Naive thymus-derived CD8-positive, alpha-beta T cell (primary cell): ENCODE results near the gene PGM1. TPM values are rescaled to one million over a fixed set of nuclear protein-coding genes. Genes with fewer than 3 reads are reported as not detected.
A peak's percentile ranks its signal among the peaks of the same experiment; 100 is the strongest.

ENCODE experiments used
- ATAC-seq, 2 donors: fragments of 150-1000 bp; cut with Tn5 transposase in 1 of 2; sonication (Bioruptor Pico), chemical (Tn5 transposase) in 1 of 2; 1 replicate in 1 of 2; 2 replicates in 1 of 2; pipeline ENCODE4 v1.10.0; 2021; ENCODE audit warnings: mild to moderate bottlenecking in 2 of 2, moderate library complexity in 2 of 2
- POLR2A ChIA-PET: fragments of 350-600 bp; sonication (Branson Sonifier 250); formaldehyde crosslinking; loops from one replicate; lab custom pipeline; 2021; ENCODE audit warnings: antibody characterized with exemption; lab: Charles Lee
- DNase-seq, 10 donors: peaks; one replicate each; pipeline versions ENCODE4 v3.0.0 to v3.0.0-alpha.2; 2020 to 2022
- H3K27ac Mint-ChIP-seq, 10 donors: one replicate each; pipeline ENCODE4 v1.8.0; 2020 to 2022; ENCODE audit warnings: mild to moderate bottlenecking in 10 of 10, mixed read lengths in 10 of 10, moderate library complexity in 4 of 10, inconsistent platforms in 1 of 10
- H3K27me3 Mint-ChIP-seq, 5 donors: one replicate each; pipeline ENCODE4 v1.8.0; 2021 to 2022; ENCODE audit warnings: mixed read lengths in 5 of 5
- H3K36me3 Mint-ChIP-seq, 3 donors: one replicate each; pipeline ENCODE4 v1.8.0; 2020 to 2022; ENCODE audit warnings: mixed read lengths in 3 of 3, mild to moderate bottlenecking in 2 of 3, inconsistent platforms in 1 of 3
- H3K4me1 Mint-ChIP-seq, 4 donors: one replicate each; pipeline ENCODE4 v1.8.0; 2021 to 2022; ENCODE audit warnings: mixed read lengths in 4 of 4
- H3K4me3 Mint-ChIP-seq, 10 donors: one replicate each; pipeline ENCODE4 v1.8.0; 2020 to 2022; ENCODE audit warnings: mild to moderate bottlenecking in 10 of 10, mixed read lengths in 10 of 10, moderate library complexity in 6 of 10, inconsistent platforms in 1 of 10
- H3K9me3 Mint-ChIP-seq, 9 donors: one replicate each; pipeline ENCODE4 v1.8.0; 2020 to 2022; ENCODE audit warnings: mixed read lengths in 9 of 9, mild to moderate bottlenecking in 3 of 9, inconsistent platforms in 1 of 9, moderate library complexity in 1 of 9
- polyA plus RNA-seq, 3 donors: library from polyadenylated mRNA; unstranded; fragments of 300-500 nt; fragmentation: Illumina TruSeq; gene quantifications; one replicate each; pipeline ENCODE4 v1.2.3, GENCODE V29; 2021
- total RNA-seq, 8 experiments: library from RNA in 2 of 8; stranded (reverse) in 2 of 8; gene quantifications; one replicate each; pipeline ENCODE4 v1.2.3 and lab custom pipeline; 2021 to 2026

PGM1 gene
- total and polyA plus RNA-seq, 5 experiments from 2014 or later, result 15.7 to 35.9 (median 30.4) TPM

GRCh38 chr1:63638471-63638870 lies 45.3 kb downstream of the PGM1 start:
- ATAC-seq, result no peak
- peaks cover 8 to 92% (median 64%) of the 10 kb centered on the region in 3 donors for H3K36me3 Mint-ChIP-seq
- H3K27ac Mint-ChIP-seq, result peak overlapping the region in 1 of 10 donors; percentile 35
- POLR2A ChIA-PET, result no interaction called here
- H3K4me3 Mint-ChIP-seq, result no peak overlapping the region
- peaks cover 0 to 9% (median under 1%) of the 10 kb centered on the region in 4 donors for H3K4me1 Mint-ChIP-seq
- H3K9me3 Mint-ChIP-seq, result no peaks in the 10 kb centered on the region
- DNase-seq, result no peak
- no peaks in the 10 kb centered on the region for H3K27me3 Mint-ChIP-seq

GRCh38 chr1:63638875-63639274 lies 45.7 kb downstream of the PGM1 start:
- peak overlapping the region in 1 of 10 donors; percentile 35 for H3K27ac Mint-ChIP-seq
- H3K4me3 Mint-ChIP-seq, result no peak overlapping the region
- no peak for DNase-seq
- no peaks in the 10 kb centered on the region for H3K27me3 Mint-ChIP-seq
- H3K4me1 Mint-ChIP-seq, result peaks cover 0 to 10% (median under 1%) of the 10 kb centered on the region in 4 donors
- no peaks in the 10 kb centered on the region for H3K9me3 Mint-ChIP-seq
- POLR2A ChIA-PET, result no interaction called here
- peaks cover 8 to 93% (median 67%) of the 10 kb centered on the region in 3 donors for H3K36me3 Mint-ChIP-seq
- ATAC-seq, result no peak

GRCh38 chr1:63640633-63641567 lies 47.7 kb downstream of the PGM1 start:
- no peak for DNase-seq
- ATAC-seq, result no peak
- Mint-ChIP-seq H3K27ac (no peak overlapping the region), H3K36me3 (peaks cover 8 to 81% (median 54%) of the 10 kb centered on the region in 3 donors), H3K4me1 (peaks cover 0 to 7% (median under 1%) of the 10 kb centered on the region in 4 donors), H3K27me3 (no peaks in the 10 kb centered on the region), H3K4me3 (no peak overlapping the region), H3K9me3 (no peaks in the 10 kb centered on the region)
- POLR2A ChIA-PET, result no interaction called here

- Mint-ChIP-seq H3K27ac (no peak overlapping the region), H3K4me3 (no peak overlapping the region), H3K4me1 (peaks cover 0 to 7% (median 0%) of the 10 kb centered on the region in 4 donors), H3K27me3 (no peaks in the 10 kb centered on the region), H3K9me3 (no peaks in the 10 kb centered on the region), H3K36me3 (peaks cover 8 to 77% (median 48%) of the 10 kb centered on the region in 3 donors)
- POLR2A ChIA-PET, result no interaction called here
- no peak for DNase-seq
- ATAC-seq, result no peak
Measured at GRCh38 chr1:63641615-63642014, 48.4 kb downstream of the PGM1 start.

GRCh38 chr1:63642901-63643300 lies 49.7 kb downstream of the PGM1 start:
- POLR2A ChIA-PET, result no interaction called here
- no peak overlapping the region for H3K27ac Mint-ChIP-seq
- H3K27me3 Mint-ChIP-seq, result no peaks in the 10 kb centered on the region
- peaks cover 8 to 68% (median 40%) of the 10 kb centered on the region in 3 donors for H3K36me3 Mint-ChIP-seq
- H3K4me1 Mint-ChIP-seq, result peaks cover 0 to 4% (median 0%) of the 10 kb centered on the region in 4 donors
- H3K4me3 Mint-ChIP-seq, result no peak overlapping the region
- no peak for ATAC-seq
- DNase-seq, result no peak
- H3K9me3 Mint-ChIP-seq, result no peaks in the 10 kb centered on the region

GRCh38 chr1:63643517-63643916 lies 50.3 kb downstream of the PGM1 start:
- no peak for ATAC-seq

GRCh38 chr1:63643926-63644325 lies 50.7 kb downstream of the PGM1 start:
- Mint-ChIP-seq H3K4me1 (peaks cover 0 to 4% (median 0%) of the 10 kb centered on the region in 4 donors), H3K27ac (no peak overlapping the region), H3K36me3 (peaks cover 7 to 66% (median 38%) of the 10 kb centered on the region in 3 donors), H3K4me3 (no peak overlapping the region), H3K9me3 (no peaks in the 10 kb centered on the region), H3K27me3 (no peaks in the 10 kb centered on the region)
- POLR2A ChIA-PET, result no interaction called here
- DNase-seq (no peak), ATAC-seq (no peak)

More at GRCh38 chr1:63643517-63643916, 50.3 kb downstream of the PGM1 start:
- Mint-ChIP-seq H3K4me3 (peak overlapping the region in 1 of 10 donors; percentile 20), H3K27ac (peak overlapping the region in 1 of 10 donors; percentile 29), H3K4me1 (peaks cover 0 to 4% (median 0%) of the 10 kb centered on the region in 4 donors), H3K27me3 (no peaks in the 10 kb centered on the region), H3K9me3 (no peaks in the 10 kb centered on the region), H3K36me3 (peaks cover 8 to 68% (median 40%) of the 10 kb centered on the region in 3 donors)
- POLR2A ChIA-PET, result no interaction called here
- no peak for DNase-seq

GRCh38 chr1:63645317-63645716 lies 52.1 kb downstream of the PGM1 start:
- Mint-ChIP-seq H3K4me3 (no peak overlapping the region), H3K36me3 (peaks cover 0 to 59% (median 28%) of the 10 kb centered on the region in 3 donors), H3K9me3 (no peaks in the 10 kb centered on the region), H3K27me3 (no peaks in the 10 kb centered on the region), H3K27ac (no peak overlapping the region), H3K4me1 (peaks cover 0 to 3% (median under 1%) of the 10 kb centered on the region in 4 donors)
- DNase-seq (no peak), ATAC-seq (no peak)
- POLR2A ChIA-PET, result no interaction called here

- Mint-ChIP-seq H3K9me3 (no peaks in the 10 kb centered on the region), H3K4me1 (peaks cover 13 to 20% (median 15%) of the 10 kb centered on the region in 4 donors), H3K27me3 (no peaks in the 10 kb centered on the region), H3K4me3 (no peak overlapping the region), H3K36me3 (peaks cover 0 to 36% (median 24%) of the 10 kb centered on the region in 3 donors), H3K27ac (no peak overlapping the region)
- POLR2A ChIA-PET, result no interaction called here
- DNase-seq (no peak), ATAC-seq (no peak)
Measured at GRCh38 chr1:63648689-63649088, 55.5 kb downstream of the PGM1 start.

- peak overlapping the region in 9 of 10 donors; percentile 47 to 79 (median 67) for H3K4me3 Mint-ChIP-seq
- peaks cover 13 to 20% (median 16%) of the 10 kb centered on the region in 4 donors for H3K4me1 Mint-ChIP-seq
- H3K9me3 Mint-ChIP-seq, result no peaks in the 10 kb centered on the region
- ATAC-seq (peak; percentile 97 to 98), DNase-seq (peak in 5 of 10 donors; percentile 4 to 61 (median 35))
- POLR2A ChIA-PET, result interaction anchor here (0.5 to 1.1 kb wide), 6 partner anchors 40 to 1124 kb away, joined by 3 to 6 read pairs (median 3); partner anchors contain the start of gene PGM1
- H3K27me3 Mint-ChIP-seq, result no peaks in the 10 kb centered on the region
- H3K27ac Mint-ChIP-seq, result peak overlapping the region; percentile 36 to 95 (median 90)
- H3K36me3 Mint-ChIP-seq, result peaks cover 8 to 43% (median 34%) of the 10 kb centered on the region in 3 donors
Measured at GRCh38 chr1:63651161-63651701, 58.0 kb downstream of the PGM1 start.

GRCh38 chr1:63653976-63654375 lies 60.8 kb downstream of the PGM1 start:
- Mint-ChIP-seq H3K4me3 (no peak overlapping the region), H3K4me1 (peaks cover 16 to 24% (median 20%) of the 10 kb centered on the region in 4 donors), H3K9me3 (no peaks in the 10 kb centered on the region), H3K27ac (peak overlapping the region in 2 of 10 donors; percentile 29 to 57), H3K36me3 (peaks cover 19 to 48% (median 38%) of the 10 kb centered on the region in 3 donors), H3K27me3 (no peaks in the 10 kb centered on the region)
- ATAC-seq (no peak), DNase-seq (no peak)
- POLR2A ChIA-PET, result no interaction called here

- POLR2A ChIA-PET, result no interaction called here
Measured at GRCh38 chr1:63659448-63659847, 66.2 kb downstream of the PGM1 start.

More at GRCh38 chr1:63659448-63659847, 66.2 kb downstream of the PGM1 start:
- Mint-ChIP-seq H3K27ac (peak overlapping the region in 1 of 10 donors; percentile 23), H3K27me3 (no peaks in the 10 kb centered on the region), H3K36me3 (peaks cover 32 to 73% (median 62%) of the 10 kb centered on the region in 3 donors), H3K4me1 (peaks cover 7 to 14% (median 9%) of the 10 kb centered on the region in 4 donors), H3K4me3 (no peak overlapping the region), H3K9me3 (peaks cover 0 to 16% (median 0%) of the 10 kb centered on the region in 9 donors)
- DNase-seq, result no peak
- ATAC-seq, result no peak
